T-helper 2 cell treated with Interferon-gamma antibody and Interleukin-4, amounts not matched to agents 100 ng/mL and 5 ng/mL, for 36 hours (primary cell): ENCODE data around the gene HOXB9. TPM values are rescaled to one million over a fixed set of nuclear protein-coding genes. Genes with fewer than 3 reads are reported as not detected.

ENCODE experiments used
- intact Hi-C: fragments of 100-400 bp; cut with micrococcal nuclease; formaldehyde crosslinking; loops from one replicate; pipeline ENCODE4 v1.15.1; 2023
- total RNA-seq: library from RNA; stranded (reverse); gene quantifications from 2 replicates; pipeline ENCODE4 v1.2.3, GENCODE V29; 2022

HOXB9 gene
- total RNA-seq, 1 donor from 2014 or later: 0.09 TPM

GRCh38 chr17:48639982-48640857 is 14.1 kb upstream of the HOXB9 start:
- intact Hi-C loops: loop anchor here (5.0 kb wide), 1 partner anchor 82 kb away; the partner anchor contains the start of genes PRAC1 and PRAC2

GRCh38 chr17:48639136-48639535 is 13.0 kb upstream of the HOXB9 start:
- intact Hi-C loops: no loop called here

GRCh38 chr17:48637323-48638260 is 11.4 kb upstream of the HOXB9 start:
- intact Hi-C loops: no loop called here

GRCh38 chr17:48636177-48637018 is 10.2 kb upstream of the HOXB9 start:
- intact Hi-C loops: no loop called here

GRCh38 chr17:48634493-48635208 is 8.5 kb upstream of the HOXB9 start:
- intact Hi-C loops: no loop called here

- intact Hi-C loops: no loop called here
Observed at GRCh38 chr17:48633266-48633677, 7.1 kb upstream of the HOXB9 start.

- intact Hi-C loops: no loop called here
Observed at GRCh38 chr17:48632579-48633265, 6.6 kb upstream of the HOXB9 start.

- intact Hi-C loops: no loop called here
Observed at GRCh38 chr17:48631693-48632578, 5.8 kb upstream of the HOXB9 start.

- intact Hi-C loops: no loop called here
Observed at GRCh38 chr17:48630925-48631692, 5.0 kb upstream of the HOXB9 start.

GRCh38 chr17:48630009-48630924 is 4.1 kb upstream of the HOXB9 start:
- intact Hi-C loops: no loop called here

GRCh38 chr17:48629411-48629759 is 3.2 kb upstream of the HOXB9 start:
- intact Hi-C loops: no loop called here

GRCh38 chr17:48628649-48629410 is 2.7 kb upstream of the HOXB9 start:
- intact Hi-C loops: no loop called here

- intact Hi-C loops: no loop called here
Observed at GRCh38 chr17:48627623-48628521, 1.7 kb upstream of the HOXB9 start.

- intact Hi-C loops: no loop called here
Observed at GRCh38 chr17:48627118-48627597, 1.0 kb upstream of the HOXB9 start.
